TTC549 (cell line): ENCODE measurements around the gene HMG20A.
"Not testable (repeated sequence)": the region's sequence is repeated elsewhere in the genome, so short reads cannot be mapped to it uniquely, and the experiment has no call there.

ENCODE experiments used
- FAIRE-seq: peaks from 2 replicates; lab custom pipeline; 2012; peaks lifted over from hg19 to GRCh38; lab: Jason Lieb, UNC

HMG20A gene

GRCh38 chr15:77409259-77410156, 11.2 kb upstream of the HMG20A start:
- FAIRE-seq, result no peak

DNA sequence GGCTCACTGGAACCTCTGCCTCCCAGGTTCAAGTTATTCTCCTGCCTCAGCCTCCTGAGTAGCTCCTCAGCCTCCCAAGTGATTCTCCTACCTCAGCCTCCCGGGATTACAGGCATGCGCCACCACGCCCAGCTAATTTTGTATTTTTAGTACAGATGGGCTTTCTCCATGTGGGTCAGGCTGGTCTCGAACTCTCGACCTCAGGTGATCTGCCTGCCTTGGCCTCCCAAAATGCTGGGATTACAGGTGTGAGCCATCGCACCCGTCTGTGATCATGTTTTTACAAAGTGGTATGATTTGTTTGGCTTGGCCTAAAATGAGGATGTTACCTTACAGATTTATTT, 10.6 kb upstream of the HMG20A start:
- not testable (repeated sequence) for FAIRE-seq

- FAIRE-seq, result no peak
Measured at GRCh38 chr15:77410701-77411618, 9.7 kb upstream of the HMG20A start.

- no peak for FAIRE-seq
Measured at GRCh38 chr15:77411619-77411976, 9.1 kb upstream of the HMG20A start.

- no peak for FAIRE-seq
Measured at GRCh38 chr15:77412972-77413698, 7.6 kb upstream of the HMG20A start.

DNA sequence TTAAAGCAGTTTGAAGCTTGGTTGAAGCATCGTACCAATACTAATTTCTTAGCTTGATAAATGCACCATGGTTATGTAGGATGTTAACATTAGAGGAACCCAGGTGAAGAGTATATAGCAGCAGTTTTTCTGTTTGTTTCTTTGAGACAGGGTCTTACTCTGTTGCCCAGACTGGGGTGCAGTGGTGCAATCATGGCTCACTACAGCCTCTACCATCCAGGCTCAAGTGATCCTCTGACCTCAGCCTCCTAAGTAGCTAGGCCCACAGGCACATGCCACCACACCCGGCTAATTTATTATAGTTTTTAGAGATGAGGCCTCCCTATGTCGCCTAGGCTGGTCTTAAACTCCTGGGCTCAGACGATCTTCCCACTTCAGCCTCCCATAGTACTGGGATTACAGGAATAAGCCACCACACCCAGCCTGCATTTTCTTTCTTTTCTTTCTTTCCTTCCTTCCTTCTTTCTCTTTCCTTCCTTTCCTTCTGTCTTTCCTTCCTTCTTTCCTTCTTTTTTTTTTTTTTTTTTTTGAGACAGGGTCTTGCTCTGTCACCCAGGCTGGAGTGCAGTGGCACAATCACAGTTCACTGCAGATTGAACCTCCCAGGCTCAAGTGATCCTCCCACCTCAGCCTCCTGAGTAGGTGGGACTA, 6.9 kb upstream of the HMG20A start:
- FAIRE-seq, result no peak

- FAIRE-seq, result no peak
Measured at GRCh38 chr15:77414789-77415442, 5.8 kb upstream of the HMG20A start.

GRCh38 chr15:77415450-77416147, 5.1 kb upstream of the HMG20A start:
- no peak for FAIRE-seq

DNA sequence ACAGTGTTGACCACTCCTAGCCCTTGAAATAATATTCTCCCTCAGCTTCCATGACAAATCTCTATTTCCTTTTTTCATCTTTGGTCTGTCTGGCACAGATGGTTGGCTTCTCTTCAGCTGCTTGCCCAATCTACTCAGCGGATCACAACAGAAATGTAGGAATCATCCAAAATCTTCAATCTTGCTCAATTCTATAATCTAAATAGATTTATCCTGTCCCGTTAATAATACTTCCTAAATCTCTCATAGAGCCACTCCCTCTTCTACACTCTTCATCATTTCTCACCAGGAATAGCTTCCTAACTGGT, 4.6 kb upstream of the HMG20A start:
- no peak for FAIRE-seq

- no peak for FAIRE-seq
Measured at GRCh38 chr15:77416954-77417353, 3.7 kb upstream of the HMG20A start.

- no peak for FAIRE-seq
Measured at GRCh38 chr15:77417602-77418001, 3.1 kb upstream of the HMG20A start.

DNA sequence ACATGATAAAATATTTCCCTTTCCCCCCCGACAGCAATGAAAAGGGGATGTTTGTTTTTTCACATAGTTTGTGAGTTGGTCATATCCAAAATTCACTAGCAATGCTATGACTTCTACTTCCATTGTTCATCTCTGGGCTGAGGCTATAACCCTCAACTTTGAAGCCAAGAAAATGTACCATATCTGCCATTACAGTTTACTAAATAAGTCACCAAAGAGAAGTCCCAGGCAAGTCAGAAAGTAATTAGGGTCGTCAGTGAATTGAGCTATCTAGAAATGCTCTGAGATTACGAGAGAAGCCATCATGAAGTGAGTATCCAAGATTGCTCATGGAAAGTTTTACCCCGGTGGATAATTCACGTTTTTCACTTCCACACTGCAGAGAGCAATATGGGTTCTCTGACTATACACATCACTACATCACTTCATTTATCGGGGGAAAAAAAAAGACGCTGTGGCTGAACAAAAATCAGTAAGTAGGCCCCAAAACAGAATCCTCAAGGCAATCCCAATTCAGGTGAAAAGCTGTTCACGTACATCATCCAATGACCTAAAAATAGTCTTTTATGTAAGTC, 2.2 kb upstream of the HMG20A start:
- FAIRE-seq, result no peak

- FAIRE-seq, result no peak
Measured at GRCh38 chr15:77418966-77419835, 1.5 kb upstream of the HMG20A start.

DNA sequence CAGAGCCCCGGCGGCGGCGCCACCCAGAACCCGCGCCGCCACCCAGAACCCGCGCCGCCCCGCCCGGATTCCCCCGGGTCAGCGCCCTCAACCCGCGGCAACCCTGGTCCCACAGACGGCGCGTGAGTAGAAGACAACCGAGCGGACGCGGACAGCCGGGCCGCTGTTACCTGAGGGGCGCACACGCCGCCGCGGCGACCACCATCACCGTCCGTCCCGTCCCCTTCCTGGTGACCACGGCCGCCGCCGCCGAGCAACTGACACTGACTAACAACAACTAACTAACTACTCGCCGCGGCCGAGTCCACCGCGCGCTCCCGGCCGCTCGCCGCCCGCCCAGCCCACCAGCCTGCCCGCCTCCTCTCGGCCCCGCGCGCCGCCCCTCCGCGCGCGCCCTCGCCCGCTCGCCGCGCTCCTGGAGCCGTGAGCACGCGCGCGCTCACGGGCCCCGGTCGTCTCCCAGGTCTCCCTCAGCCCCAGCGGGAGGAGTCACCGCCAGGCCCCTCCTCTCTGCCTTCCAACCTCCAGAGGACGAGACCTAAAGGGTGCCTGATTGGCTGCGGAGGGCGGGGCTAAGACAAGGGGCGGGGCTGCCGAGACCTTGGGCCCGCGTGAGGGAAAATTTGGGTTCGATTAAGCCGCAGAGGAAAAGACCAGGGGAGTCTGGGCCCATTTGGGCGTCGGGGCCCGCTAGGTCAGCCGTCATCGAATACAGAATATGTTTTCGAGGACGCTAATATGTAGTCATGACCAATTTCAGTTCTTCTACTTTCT, 665 bp upstream of the HMG20A start, which contains the start of gene PEAK1:
PEAK1 (minus strand) TSS at position 269 of the 774 bp plus-strand sequence. CDS start 238,178 bp downstream, outside the sequence.
- FAIRE-seq, result no peak

DNA sequence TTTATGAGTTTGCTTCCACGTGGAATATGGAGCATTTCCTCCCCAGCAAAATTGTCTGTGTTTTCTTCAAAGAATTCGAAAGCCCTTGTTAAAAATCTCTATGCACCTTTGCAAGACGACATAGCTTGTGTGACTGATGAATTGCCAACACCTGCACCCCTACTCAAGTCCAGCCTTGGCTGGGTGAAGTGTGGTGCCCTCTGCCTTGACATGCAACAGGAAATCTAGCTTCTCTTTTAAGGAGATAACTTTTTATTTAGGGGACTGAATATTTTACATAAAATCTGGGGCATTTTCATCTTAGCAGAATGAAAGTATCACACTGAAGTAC, 647 bp downstream of the HMG20A start:
- no peak for FAIRE-seq

DNA sequence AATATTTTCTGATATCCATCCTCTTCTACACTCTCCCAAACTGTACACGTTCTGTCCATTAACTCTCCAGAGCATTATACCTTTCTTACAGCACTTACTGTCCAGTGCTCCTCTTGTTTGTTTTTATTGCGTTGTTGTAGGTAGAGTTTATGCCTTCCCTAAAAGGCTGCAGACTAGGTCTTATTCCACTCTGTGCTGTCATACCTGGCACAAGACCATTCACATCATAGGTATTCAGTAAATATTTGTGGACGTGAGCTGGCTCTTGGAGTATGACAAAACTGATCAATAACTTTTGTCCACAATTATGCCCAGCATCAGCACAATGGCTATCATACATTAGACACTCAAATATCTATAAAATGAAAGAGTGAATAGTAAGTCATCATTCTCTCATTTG, 4.4 kb downstream of the HMG20A start:
- FAIRE-seq, result no peak

- no peak for FAIRE-seq
Measured at GRCh38 chr15:77426377-77426776, 5.7 kb downstream of the HMG20A start.

DNA sequence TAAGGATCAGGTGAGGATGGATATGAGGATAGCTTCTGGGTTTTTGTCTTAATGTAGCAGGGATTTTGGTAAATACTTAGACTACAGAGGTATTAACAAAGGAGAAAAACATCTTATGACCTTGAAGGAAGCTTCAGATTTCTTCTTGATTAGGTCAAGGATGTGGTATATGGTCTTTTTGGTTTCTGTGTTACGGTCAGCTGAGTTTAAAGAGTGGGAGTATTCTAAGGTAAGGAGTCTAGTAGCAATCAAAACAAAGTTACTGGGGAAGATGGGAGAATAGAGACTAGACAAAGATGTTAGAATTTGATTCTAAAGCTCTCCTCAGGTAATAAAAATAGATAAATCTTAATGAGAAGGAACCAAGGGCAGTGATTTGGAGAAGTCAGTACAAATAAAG, 6.2 kb downstream of the HMG20A start:
- FAIRE-seq, result no peak

GRCh38 chr15:77430213-77430612, 9.5 kb downstream of the HMG20A start:
- FAIRE-seq, result no peak
